ENCODE data around the gene MVB12B. TPM values are rescaled to one million over a fixed set of nuclear protein-coding genes. Genes with fewer than 3 reads are reported as not detected.

MVB12B gene
- total RNA-seq, 1 donor from 2014 or later, result 13.1 TPM

DNA sequence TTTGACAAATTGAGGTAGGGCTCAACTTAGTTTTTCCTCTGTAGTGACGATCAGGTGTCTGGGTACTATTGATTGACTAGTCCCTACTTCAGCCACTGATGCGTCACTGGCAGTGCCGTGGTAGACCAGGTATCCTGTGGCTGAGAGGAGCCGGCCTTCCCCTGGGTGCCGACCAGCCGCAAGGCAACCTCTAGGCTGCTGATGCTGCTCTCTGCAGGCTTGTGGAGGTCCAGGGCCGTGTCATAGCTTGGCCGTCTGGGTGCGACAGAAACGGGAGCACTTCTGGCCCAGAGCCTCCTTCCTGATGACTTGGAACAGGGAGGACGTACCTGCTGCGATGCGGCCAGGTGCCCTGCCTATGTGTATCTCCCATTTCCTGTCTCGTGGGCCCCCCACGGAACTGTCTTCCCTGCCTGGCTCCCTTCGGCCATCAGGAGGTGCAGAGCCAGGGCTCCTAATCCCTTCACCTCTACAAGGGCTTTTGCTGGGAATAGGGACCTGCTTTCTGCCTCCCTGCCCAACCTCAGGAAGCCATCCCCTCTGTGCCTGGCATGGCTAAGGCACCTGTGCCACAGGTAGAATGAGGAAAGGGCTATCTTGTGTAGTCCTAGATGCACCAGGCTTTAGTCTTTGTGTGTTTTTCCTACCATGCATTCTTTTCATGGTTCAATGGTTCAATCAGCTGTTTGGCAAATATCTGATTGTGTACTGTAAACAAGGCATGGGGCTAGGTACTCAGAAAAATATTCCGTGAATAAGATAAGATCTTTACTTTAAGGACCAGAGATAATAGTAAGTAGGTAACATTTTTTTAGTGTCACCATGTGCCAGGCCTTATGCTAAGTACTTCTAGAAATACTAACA, 44.6 kb downstream of the MVB12B start:
- H3K27ac Mint-ChIP-seq (ENCODE audit: unreplicated experiment), result no peak overlapping the region

DNA sequence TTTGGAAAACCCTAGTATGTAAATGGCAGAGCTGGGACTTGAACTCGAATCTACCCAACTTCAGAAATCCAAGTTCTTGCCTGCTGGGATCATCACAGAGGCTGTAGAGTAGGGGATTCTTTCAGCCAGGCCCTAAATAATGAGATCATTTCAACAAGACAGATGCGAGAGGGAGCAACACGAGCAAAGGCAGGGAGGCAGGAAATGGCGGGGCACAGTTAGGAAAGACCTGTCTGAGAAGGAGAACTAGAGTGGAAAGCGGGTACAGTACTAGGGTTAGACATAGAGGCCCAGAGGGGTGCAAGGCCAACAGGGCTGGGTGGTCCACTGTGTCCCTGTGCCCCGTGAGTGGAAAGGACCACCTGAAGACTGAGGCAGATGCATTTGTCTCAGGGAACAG, 46.1 kb downstream of the MVB12B start:
- no peaks in the 10 kb centered on the region for H3K9me3 Mint-ChIP-seq (ENCODE audit: low read depth)
- H3K27ac Mint-ChIP-seq (ENCODE audit: unreplicated experiment), result peak overlapping the region; percentile 74
- H3K36me3 Mint-ChIP-seq (ENCODE audit: low read depth), result peaks cover 2% of the 10 kb centered on the region
- TF ChIP-seq, protein P1, sequence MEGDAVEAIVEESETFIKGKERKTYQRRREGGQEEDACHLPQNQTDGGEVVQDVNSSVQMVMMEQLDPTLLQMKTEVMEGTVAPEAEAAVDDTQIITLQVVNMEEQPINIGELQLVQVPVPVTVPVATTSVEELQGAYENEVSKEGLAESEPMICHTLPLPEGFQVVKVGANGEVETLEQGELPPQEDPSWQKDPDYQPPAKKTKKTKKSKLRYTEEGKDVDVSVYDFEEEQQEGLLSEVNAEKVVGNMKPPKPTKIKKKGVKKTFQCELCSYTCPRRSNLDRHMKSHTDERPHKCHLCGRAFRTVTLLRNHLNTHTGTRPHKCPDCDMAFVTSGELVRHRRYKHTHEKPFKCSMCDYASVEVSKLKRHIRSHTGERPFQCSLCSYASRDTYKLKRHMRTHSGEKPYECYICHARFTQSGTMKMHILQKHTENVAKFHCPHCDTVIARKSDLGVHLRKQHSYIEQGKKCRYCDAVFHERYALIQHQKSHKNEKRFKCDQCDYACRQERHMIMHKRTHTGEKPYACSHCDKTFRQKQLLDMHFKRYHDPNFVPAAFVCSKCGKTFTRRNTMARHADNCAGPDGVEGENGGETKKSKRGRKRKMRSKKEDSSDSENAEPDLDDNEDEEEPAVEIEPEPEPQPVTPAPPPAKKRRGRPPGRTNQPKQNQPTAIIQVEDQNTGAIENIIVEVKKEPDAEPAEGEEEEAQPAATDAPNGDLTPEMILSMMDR (IDR thresholded peaks at IDR 0.05), result no peak
- no peak for DNase-seq (ENCODE audit: low spot score)
- H3K4me1 Mint-ChIP-seq (ENCODE audit: low read depth), result peaks cover 53% of the 10 kb centered on the region
- H3K4me3 Mint-ChIP-seq (ENCODE audit: unreplicated experiment), result no peak overlapping the region
- no peaks in the 10 kb centered on the region for H3K27me3 Mint-ChIP-seq (ENCODE audit: low read depth)

More for the DNA sequence above, 44.6 kb downstream of the MVB12B start:
- DNase-seq (ENCODE audit: low spot score), result no peak
- H3K9me3 Mint-ChIP-seq (ENCODE audit: low read depth), result no peaks in the 10 kb centered on the region
- peaks cover 54% of the 10 kb centered on the region for H3K4me1 Mint-ChIP-seq (ENCODE audit: low read depth)
- H3K27me3 Mint-ChIP-seq (ENCODE audit: low read depth), result no peaks in the 10 kb centered on the region
- TF ChIP-seq, protein P1 (IDR thresholded peaks at IDR 0.05), result no peak
- no peak overlapping the region for H3K4me3 Mint-ChIP-seq (ENCODE audit: unreplicated experiment)
- peaks cover 2% of the 10 kb centered on the region for H3K36me3 Mint-ChIP-seq (ENCODE audit: low read depth)

DNA sequence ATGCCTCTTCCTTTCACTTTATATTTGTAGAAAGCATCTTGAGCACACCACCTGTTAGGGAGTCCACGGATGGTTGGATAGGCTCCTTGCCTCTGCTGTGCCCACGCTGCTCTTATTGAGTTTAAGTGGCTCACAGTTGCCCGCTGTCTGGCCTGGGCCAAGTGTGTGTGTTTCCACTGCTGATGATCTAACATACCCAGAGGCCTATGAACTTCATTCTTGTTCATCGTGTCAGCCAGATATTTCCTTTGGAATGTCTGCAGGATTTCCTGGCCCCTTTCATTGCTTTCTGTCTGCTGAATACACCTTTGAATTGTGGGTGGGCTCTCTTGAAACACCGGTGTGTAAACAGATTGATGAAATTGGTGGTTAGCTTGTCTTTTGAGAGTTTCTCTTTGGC, 46.6 kb downstream of the MVB12B start:
- H3K27ac Mint-ChIP-seq (ENCODE audit: unreplicated experiment), result peak overlapping the region; percentile 74

DNA sequence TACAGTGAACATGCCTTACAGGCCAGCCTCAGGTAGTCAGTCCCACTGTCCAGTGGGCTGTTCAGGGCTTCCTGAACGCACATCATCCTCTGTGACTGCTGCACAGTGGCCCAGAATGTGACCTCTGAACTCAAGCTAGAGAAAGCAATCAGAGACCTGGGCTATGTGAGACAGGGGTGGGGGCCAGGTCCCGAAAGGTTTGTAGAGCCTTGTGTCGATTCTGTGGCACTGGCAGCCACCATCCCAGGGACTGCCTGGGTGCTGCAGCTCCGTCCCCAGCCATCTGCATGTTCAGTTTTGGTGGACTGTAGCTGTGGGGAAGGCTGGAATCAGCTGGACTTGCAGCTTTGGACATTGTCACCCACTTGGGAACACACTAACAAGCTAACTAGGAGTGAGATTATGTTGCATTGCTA, 47.7 kb downstream of the MVB12B start:
- peaks cover 2% of the 10 kb centered on the region for H3K36me3 Mint-ChIP-seq (ENCODE audit: low read depth)
- no peaks in the 10 kb centered on the region for H3K27me3 Mint-ChIP-seq (ENCODE audit: low read depth)
- peaks cover 53% of the 10 kb centered on the region for H3K4me1 Mint-ChIP-seq (ENCODE audit: low read depth)
- H3K4me3 Mint-ChIP-seq (ENCODE audit: unreplicated experiment), result no peak overlapping the region
- TF ChIP-seq, protein P1 (IDR thresholded peaks at IDR 0.05), result no peak
- no peaks in the 10 kb centered on the region for H3K9me3 Mint-ChIP-seq (ENCODE audit: low read depth)
- no peak for DNase-seq (ENCODE audit: low spot score)
- peak overlapping the region; percentile 28 for H3K27ac Mint-ChIP-seq (ENCODE audit: unreplicated experiment)

More for the DNA sequence above, 46.6 kb downstream of the MVB12B start:
- peaks cover 2% of the 10 kb centered on the region for H3K36me3 Mint-ChIP-seq (ENCODE audit: low read depth)
- peaks cover 53% of the 10 kb centered on the region for H3K4me1 Mint-ChIP-seq (ENCODE audit: low read depth)
- no peak for DNase-seq (ENCODE audit: low spot score)
- H3K9me3 Mint-ChIP-seq (ENCODE audit: low read depth), result no peaks in the 10 kb centered on the region
- TF ChIP-seq, protein P1 (IDR thresholded peaks at IDR 0.05), result no peak
- H3K4me3 Mint-ChIP-seq (ENCODE audit: unreplicated experiment), result no peak overlapping the region
- no peaks in the 10 kb centered on the region for H3K27me3 Mint-ChIP-seq (ENCODE audit: low read depth)

DNA sequence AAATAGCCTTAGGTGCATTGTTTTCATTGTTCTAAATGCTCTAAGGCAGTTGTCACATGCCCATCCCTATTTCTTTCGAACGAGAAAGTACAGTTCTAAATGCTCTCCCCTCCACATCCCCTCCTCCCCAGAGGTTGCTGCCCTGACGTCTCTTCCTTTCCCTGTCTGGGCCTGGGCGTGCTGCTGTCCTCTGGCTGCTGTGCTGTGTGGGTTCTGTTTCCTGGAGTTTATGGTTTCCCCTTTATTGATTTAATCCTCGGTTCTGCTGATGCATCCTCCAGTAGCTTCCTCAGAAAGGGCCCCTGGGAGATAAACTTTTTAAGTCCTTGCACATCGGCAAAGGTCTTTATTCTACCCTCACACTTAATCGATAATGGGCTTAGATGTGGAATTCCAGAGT, 48.8 kb downstream of the MVB12B start:
- no peak for DNase-seq (ENCODE audit: low spot score)
- peaks cover 59% of the 10 kb centered on the region for H3K4me1 Mint-ChIP-seq (ENCODE audit: low read depth)
- H3K4me3 Mint-ChIP-seq (ENCODE audit: unreplicated experiment), result peak overlapping the region; percentile 33

More for the DNA sequence above, 48.8 kb downstream of the MVB12B start:
- no peaks in the 10 kb centered on the region for H3K27me3 Mint-ChIP-seq (ENCODE audit: low read depth)
- H3K9me3 Mint-ChIP-seq (ENCODE audit: low read depth), result no peaks in the 10 kb centered on the region
- peak overlapping the region; percentile 89 for H3K27ac Mint-ChIP-seq (ENCODE audit: unreplicated experiment)
- peaks cover 2% of the 10 kb centered on the region for H3K36me3 Mint-ChIP-seq (ENCODE audit: low read depth)
- TF ChIP-seq, protein P1 (IDR thresholded peaks at IDR 0.05), result no peak
